ENCODE measurements around the gene DAGLA.

DNA sequence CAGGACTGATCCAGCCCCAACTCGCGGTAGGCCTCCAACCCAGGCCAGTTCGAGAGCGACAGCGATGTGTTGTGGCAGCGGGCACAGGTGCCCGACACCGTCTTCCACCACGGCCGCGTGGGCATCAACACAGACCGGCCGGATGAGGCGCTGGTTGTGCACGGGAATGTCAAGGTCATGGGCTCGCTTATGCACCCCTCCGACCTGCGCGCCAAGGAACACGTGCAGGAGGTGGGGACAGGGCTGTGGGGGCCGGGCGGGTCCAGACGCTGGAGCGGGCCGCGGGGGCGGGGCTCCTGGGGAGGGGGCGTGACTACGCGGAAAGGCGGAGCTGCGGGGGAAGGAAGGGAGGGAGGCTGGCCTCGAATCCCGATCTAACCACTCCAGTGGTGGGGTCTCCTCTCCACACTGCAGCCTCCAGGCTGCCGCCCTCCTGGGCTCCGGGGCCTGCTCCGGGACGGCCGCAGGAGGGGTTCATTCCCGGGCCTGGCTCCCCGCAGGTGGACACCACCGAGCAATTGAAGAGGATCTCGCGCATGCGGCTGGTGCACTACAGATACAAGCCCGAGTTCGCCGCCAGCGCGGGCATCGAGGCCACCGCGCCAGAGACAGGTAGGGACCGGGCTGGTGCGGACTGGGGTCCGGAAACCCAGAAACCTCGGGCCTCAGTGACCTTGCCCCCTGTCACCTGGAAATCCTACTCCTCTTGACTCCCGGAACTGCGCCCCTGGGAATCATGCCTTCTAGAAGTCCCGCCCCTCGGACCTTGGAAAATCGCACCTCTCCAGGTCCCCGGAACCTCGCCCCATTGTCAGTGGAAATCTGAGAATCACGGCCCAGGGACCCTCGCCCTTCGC lies 97.3 kb downstream of the DAGLA start:
- TF ChIP-seq POLR2A (IDR thresholded peaks at IDR 0.05), result peak in 1 of 3 donors; percentile 28
- TF ChIP-seq, protein P1, sequence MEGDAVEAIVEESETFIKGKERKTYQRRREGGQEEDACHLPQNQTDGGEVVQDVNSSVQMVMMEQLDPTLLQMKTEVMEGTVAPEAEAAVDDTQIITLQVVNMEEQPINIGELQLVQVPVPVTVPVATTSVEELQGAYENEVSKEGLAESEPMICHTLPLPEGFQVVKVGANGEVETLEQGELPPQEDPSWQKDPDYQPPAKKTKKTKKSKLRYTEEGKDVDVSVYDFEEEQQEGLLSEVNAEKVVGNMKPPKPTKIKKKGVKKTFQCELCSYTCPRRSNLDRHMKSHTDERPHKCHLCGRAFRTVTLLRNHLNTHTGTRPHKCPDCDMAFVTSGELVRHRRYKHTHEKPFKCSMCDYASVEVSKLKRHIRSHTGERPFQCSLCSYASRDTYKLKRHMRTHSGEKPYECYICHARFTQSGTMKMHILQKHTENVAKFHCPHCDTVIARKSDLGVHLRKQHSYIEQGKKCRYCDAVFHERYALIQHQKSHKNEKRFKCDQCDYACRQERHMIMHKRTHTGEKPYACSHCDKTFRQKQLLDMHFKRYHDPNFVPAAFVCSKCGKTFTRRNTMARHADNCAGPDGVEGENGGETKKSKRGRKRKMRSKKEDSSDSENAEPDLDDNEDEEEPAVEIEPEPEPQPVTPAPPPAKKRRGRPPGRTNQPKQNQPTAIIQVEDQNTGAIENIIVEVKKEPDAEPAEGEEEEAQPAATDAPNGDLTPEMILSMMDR (IDR thresholded peaks at IDR 0.05), result peak in 1 of 7 experiments; percentile 20
